IPS DF 6.9 (cell line): ENCODE results near the gene METTL22.

Source experiments
- DNase-seq: peaks from one replicate; pipeline ENCODE4 v3.0.0-alpha.2; 2013; ENCODE audit warnings: low read depth, low spot score
- H3K27ac ChIP-seq: one replicate; pipeline ENCODE4 v1.5.1; 2013; ENCODE audit warnings: low read length, control low read depth
- H3K27me3 ChIP-seq: 2 replicates; pipeline ENCODE4 v1.6.1; 2013; ENCODE audit warnings: mild to moderate bottlenecking, low read length; ENCODE audit not compliant: control insufficient read depth, insufficient read depth
- H3K36me3 ChIP-seq: 2 replicates; pipeline ENCODE4 v1.6.1; 2013; ENCODE audit warnings: low read length; ENCODE audit not compliant: control insufficient read depth, insufficient read depth
- H3K4me1 ChIP-seq: 2 replicates; pipeline ENCODE4 v1.6.1; 2013; ENCODE audit warnings: low read length; ENCODE audit not compliant: control insufficient read depth, insufficient read depth
- H3K4me3 ChIP-seq: 2 replicates; pipeline ENCODE4 v1.5.1; 2013; ENCODE audit warnings: mild to moderate bottlenecking, low read length
- H3K9me3 ChIP-seq: 2 replicates; pipeline ENCODE4 v1.6.1; 2013; ENCODE audit warnings: low read length, inconsistent platforms; ENCODE audit not compliant: control insufficient read depth, insufficient read depth
- WGBS: extraction: QIAGEN DNeasy Blood & Tissue Kit; methylation state at CpG from one replicate; pipeline ENCODE4 v1.1.7; 2013; ENCODE audit warnings: mixed read lengths, missing lambda C conversion rate; ENCODE audit not compliant: insufficient read length, insufficient coverage; 5-methylcytosine and 5-hydroxymethylcytosine counted together

Gene METTL22

DNA sequence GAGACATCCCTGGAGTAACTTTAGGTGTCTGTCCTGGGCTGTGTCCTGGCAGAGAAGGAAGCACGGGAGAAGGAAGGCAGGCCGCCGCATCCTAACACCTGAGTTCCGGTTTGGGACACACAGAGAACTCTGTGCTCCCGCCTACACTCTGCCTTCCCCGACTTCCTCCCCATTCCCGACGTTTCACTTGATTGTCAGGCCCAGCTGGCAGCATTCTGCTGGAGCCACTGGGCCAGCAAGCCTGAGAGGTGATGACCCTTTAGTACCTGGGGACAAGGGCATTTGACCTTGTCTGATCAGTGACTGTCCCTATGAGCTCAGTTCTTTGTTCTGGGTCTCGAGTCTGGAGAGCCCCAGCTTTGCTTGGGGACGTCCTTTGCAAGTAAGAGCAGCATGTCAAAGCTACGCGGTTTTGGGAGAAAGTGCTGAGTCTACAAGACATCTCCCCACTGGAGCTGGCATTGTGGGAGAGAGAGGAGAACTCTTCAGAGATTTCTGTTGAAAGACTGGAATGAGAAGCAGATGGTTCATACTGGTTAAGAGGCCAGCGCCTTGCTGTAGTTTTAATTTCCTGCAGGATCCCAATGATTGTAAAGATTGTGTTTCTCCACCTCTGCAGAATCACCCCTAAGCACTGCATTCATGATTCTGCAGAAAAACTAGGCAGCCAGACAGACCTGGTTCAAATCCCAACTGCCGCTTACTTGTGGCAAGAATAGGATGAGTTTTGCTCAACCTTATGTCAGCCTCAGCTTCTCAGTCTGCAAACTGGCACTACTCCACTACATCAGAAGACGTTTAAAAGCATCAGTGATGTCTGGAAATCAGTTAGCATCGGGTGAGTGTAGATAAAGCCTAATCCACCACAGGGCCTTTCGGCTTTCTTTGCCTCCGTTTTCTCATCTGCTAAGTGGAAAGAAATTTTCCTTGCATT lies 73.6 kb downstream of the METTL22 start:
- H3K4me1 ChIP-seq = no peaks in the 10 kb centered on the region
- WGBS = no CpG with 5 or more reads among the region's 18 CpGs
- DNase-seq = no peak
- no peak overlapping the region for H3K4me3 ChIP-seq
- H3K27ac ChIP-seq = no peak overlapping the region
- no peaks in the 10 kb centered on the region for H3K9me3 ChIP-seq
- no peaks in the 10 kb centered on the region for H3K27me3 ChIP-seq
- no peaks in the 10 kb centered on the region for H3K36me3 ChIP-seq

DNA sequence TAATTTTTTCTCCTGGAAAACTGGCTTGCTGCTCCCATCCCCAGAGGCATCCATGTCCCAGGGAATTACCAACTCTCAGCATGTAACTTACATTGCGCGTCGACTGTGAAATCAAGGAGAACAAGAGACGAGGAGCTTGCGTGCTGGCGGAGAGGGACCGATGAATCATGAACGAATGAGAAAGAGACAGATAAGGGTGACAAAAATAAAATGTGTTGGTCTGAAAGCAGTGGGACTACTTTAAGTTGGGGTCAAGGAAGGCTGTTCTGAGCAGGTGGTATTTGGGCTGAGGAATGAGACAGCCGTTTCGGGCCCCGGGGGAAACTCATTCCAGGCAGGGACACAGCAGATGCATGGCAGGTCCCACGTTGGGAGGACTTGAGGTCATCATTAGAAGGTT lies 75.4 kb downstream of the METTL22 start:
- Histone ChIP-seq H3K36me3 (no peaks in the 10 kb centered on the region), H3K9me3 (no peaks in the 10 kb centered on the region), H3K4me3 (no peak overlapping the region), H3K27ac (no peak overlapping the region), H3K27me3 (no peaks in the 10 kb centered on the region), H3K4me1 (no peaks in the 10 kb centered on the region)
- WGBS = no CpG with 5 or more reads among the region's 12 CpGs
- no peak for DNase-seq

DNA sequence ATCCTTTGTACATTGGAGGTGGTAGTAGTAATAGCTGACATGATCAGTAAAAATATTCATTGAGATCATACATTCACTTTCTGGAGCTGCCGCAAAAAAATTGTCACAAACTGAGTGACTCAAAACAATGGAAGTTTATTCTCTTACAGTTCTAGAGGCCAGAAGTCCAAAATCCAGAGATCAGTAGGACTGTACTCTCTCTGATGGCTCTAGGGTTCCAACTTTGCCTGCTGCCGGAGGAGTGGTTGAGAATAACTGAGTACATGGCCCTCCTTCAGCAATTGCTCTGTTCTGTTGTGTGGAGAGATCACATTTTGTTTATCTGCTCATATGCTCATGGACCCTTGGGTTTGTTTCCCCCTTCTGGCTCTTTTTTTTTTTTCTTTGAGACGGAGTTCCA lies 76.5 kb downstream of the METTL22 start:
- no peaks in the 10 kb centered on the region for H3K36me3 ChIP-seq
- H3K4me1 ChIP-seq = no peaks in the 10 kb centered on the region
- H3K27me3 ChIP-seq = no peaks in the 10 kb centered on the region
- no peak overlapping the region for H3K27ac ChIP-seq
- no peak overlapping the region for H3K4me3 ChIP-seq
- DNase-seq = no peak
- H3K9me3 ChIP-seq = no peaks in the 10 kb centered on the region
- WGBS = no CpG with 5 or more reads among the region's 3 CpGs
